ENCODE results near the gene CHKA. TPM values are rescaled to one million over a fixed set of nuclear protein-coding genes. Genes with fewer than 3 reads are reported as not detected.
A peak's percentile ranks its signal among the peaks of the same experiment; 100 is the strongest.

The CHKA gene
- total and polyA plus RNA-seq, 9 of the 15 experiments (the other 6 are each of a cell fraction or from before 2014, with no cell fraction given) = 3.6 to 37.0 (median 30.2) TPM

DNA sequence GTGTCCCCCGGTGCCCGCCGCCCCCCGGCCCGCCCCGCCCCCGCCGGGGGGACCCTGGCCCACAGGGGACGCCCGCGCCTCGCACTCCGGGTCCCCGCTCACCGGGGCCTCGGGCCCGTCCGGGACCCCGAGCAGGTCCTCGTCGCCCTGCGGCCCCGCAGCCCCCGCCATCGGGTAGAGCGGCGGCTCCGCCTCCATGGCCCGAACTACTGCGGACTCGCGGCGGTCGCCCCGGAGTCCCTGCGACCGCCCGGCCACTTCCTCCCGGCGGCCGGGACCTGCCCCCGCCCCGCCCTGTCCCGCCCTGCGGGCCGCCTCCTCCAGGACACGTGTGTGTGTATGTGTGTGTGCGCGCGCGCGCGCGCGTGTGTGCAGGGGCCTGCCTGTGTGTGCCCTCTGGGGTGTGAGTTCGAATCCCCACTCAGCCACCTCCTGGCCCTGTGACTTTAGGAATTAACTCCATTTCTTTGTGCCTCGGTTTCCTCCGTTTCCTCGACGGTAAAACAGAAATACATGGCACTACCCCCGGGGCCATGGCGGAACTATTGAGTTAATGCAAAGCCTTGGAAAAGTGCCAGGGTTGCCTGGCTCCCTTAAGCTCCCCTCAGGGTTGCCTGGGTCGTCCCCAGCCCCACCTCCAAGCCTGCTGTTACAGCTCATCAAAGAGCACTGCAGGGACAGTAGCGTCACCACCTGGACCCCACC, 117.2 kb downstream of the CHKA start, which contains the start of gene UNC93B1 (continued):
- TF ChIP-seq, protein P1, sequence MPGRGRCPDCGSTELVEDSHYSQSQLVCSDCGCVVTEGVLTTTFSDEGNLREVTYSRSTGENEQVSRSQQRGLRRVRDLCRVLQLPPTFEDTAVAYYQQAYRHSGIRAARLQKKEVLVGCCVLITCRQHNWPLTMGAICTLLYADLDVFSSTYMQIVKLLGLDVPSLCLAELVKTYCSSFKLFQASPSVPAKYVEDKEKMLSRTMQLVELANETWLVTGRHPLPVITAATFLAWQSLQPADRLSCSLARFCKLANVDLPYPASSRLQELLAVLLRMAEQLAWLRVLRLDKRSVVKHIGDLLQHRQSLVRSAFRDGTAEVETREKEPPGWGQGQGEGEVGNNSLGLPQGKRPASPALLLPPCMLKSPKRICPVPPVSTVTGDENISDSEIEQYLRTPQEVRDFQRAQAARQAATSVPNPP (IDR thresholded peaks at IDR 0.05; ENCODE audit: borderline replicate concordance, insufficient read depth, insufficient read length) = no peak
- TF ChIP-seq, protein P2, sequence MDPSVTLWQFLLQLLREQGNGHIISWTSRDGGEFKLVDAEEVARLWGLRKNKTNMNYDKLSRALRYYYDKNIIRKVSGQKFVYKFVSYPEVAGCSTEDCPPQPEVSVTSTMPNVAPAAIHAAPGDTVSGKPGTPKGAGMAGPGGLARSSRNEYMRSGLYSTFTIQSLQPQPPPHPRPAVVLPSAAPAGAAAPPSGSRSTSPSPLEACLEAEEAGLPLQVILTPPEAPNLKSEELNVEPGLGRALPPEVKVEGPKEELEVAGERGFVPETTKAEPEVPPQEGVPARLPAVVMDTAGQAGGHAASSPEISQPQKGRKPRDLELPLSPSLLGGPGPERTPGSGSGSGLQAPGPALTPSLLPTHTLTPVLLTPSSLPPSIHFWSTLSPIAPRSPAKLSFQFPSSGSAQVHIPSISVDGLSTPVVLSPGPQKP (CRISPR knock-in tag; IDR thresholded peaks at IDR 0.05) = no peak
- TF ChIP-seq, protein P3, sequence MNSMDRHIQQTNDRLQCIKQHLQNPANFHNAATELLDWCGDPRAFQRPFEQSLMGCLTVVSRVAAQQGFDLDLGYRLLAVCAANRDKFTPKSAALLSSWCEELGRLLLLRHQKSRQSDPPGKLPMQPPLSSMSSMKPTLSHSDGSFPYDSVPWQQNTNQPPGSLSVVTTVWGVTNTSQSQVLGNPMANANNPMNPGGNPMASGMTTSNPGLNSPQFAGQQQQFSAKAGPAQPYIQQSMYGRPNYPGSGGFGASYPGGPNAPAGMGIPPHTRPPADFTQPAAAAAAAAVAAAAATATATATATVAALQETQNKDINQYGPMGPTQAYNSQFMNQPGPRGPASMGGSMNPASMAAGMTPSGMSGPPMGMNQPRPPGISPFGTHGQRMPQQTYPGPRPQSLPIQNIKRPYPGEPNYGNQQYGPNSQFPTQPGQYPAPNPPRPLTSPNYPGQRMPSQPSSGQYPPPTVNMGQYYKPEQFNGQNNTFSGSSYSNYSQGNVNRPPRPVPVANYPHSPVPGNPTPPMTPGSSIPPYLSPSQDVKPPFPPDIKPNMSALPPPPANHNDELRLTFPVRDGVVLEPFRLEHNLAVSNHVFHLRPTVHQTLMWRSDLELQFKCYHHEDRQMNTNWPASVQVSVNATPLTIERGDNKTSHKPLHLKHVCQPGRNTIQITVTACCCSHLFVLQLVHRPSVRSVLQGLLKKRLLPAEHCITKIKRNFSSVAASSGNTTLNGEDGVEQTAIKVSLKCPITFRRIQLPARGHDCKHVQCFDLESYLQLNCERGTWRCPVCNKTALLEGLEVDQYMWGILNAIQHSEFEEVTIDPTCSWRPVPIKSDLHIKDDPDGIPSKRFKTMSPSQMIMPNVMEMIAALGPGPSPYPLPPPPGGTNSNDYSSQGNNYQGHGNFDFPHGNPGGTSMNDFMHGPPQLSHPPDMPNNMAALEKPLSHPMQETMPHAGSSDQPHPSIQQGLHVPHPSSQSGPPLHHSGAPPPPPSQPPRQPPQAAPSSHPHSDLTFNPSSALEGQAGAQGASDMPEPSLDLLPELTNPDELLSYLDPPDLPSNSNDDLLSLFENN (IDR thresholded peaks at IDR 0.05; ENCODE audit: low read depth in 2 of 2, low read length in 2 of 2) = no peak
- TF ChIP-seq TFAM (CRISPR knock-in tag; conservative IDR thresholded peaks at IDR 0.05) = no peak
- TF ChIP-seq SIN3A (IDR thresholded peaks at IDR 0.05; ENCODE audit: borderline replicate concordance in 2 of 2, control insufficient read depth in 1 of 2, low read depth in 2 of 2, low read length in 2 of 2) = peak in 1 of 2 experiments; percentile 89; a peak in 1 of 4 replicates
- no peak for TF ChIP-seq MTA1 (IDR thresholded peaks at IDR 0.05; ENCODE audit: borderline replicate concordance)
- TF ChIP-seq TBP (optimal IDR thresholded peaks at IDR 0.05; ENCODE audit: low read depth, low read length) = peak; percentile 36
- TF ChIP-seq ZNF436 (CRISPR knock-in tag; IDR thresholded peaks at IDR 0.05) = no peak
- no peak for TF ChIP-seq BRD9 (IDR thresholded peaks at IDR 0.05; ENCODE audit: low read depth, partially characterized antibody)
- TF ChIP-seq COPS2 (conservative IDR thresholded peaks at IDR 0.05) = no peak
- TF ChIP-seq, protein P4, sequence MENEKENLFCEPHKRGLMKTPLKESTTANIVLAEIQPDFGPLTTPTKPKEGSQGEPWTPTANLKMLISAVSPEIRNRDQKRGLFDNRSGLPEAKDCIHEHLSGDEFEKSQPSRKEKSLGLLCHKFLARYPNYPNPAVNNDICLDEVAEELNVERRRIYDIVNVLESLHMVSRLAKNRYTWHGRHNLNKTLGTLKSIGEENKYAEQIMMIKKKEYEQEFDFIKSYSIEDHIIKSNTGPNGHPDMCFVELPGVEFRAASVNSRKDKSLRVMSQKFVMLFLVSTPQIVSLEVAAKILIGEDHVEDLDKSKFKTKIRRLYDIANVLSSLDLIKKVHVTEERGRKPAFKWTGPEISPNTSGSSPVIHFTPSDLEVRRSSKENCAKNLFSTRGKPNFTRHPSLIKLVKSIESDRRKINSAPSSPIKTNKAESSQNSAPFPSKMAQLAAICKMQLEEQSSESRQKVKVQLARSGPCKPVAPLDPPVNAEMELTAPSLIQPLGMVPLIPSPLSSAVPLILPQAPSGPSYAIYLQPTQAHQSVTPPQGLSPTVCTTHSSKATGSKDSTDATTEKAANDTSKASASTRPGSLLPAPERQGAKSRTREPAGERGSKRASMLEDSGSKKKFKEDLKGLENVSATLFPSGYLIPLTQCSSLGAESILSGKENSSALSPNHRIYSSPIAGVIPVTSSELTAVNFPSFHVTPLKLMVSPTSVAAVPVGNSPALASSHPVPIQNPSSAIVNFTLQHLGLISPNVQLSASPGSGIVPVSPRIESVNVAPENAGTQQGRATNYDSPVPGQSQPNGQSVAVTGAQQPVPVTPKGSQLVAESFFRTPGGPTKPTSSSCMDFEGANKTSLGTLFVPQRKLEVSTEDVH (IDR thresholded peaks at IDR 0.05; ENCODE audit: low read depth, partially characterized antibody) = no peak
- TF ChIP-seq, protein P5, sequence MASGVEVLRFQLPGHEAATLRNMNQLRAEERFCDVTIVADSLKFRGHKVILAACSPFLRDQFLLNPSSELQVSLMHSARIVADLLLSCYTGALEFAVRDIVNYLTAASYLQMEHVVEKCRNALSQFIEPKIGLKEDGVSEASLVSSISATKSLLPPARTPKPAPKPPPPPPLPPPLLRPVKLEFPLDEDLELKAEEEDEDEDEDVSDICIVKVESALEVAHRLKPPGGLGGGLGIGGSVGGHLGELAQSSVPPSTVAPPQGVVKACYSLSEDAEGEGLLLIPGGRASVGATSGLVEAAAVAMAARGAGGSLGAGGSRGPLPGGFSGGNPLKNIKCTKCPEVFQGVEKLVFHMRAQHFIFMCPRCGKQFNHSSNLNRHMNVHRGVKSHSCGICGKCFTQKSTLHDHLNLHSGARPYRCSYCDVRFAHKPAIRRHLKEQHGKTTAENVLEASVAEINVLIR (CRISPR knock-in tag; IDR thresholded peaks at IDR 0.05) = 0 out of 2 replicates have a peak, but pooled peaks have one; percentile 11
- no peak for TF ChIP-seq TGIF2 (CRISPR knock-in tag; IDR thresholded peaks at IDR 0.05)
- TF ChIP-seq STAG1 (CRISPR knock-in tag; IDR thresholded peaks at IDR 0.05; ENCODE audit: borderline replicate concordance) = no peak
- no peak for TF ChIP-seq FOXA1 (IDR thresholded peaks at IDR 0.05; ENCODE audit: borderline replicate concordance)
